Superior temporal gyrus (tissue), 1 donor: Measurements from ENCODE around the gene THAP5.

Experiments used
- DNase-seq: peaks from one replicate; pipeline ENCODE4 v3.0.0-alpha.2; 2016; ENCODE audit errors: extremely low spot score

The THAP5 gene

GRCh38 chr7:108533712-108534111 is 35.8 kb downstream of the THAP5 start:
- no peak for DNase-seq

- no peak for DNase-seq
These were observed 40.2 kb downstream of the THAP5 start for GRCh38 chr7:108529341-108529740.

GRCh38 chr7:108528183-108528712 is 41.3 kb downstream of the THAP5 start:
- DNase-seq, result no peak

- DNase-seq, result no peak
These were observed 42.8 kb downstream of the THAP5 start for GRCh38 chr7:108526768-108527017.

- DNase-seq, result peak; percentile 99
These were observed 43.3 kb downstream of the THAP5 start, which contains the start of gene PNPLA8 for GRCh38 chr7:108525985-108526767. PNPLA8 (minus strand) TSS chr7:108526135; CDS start chr7:108515491, 10,644 bp downstream.

- DNase-seq, result peak; percentile 41
These were observed 44.0 kb downstream of the THAP5 start for GRCh38 chr7:108525327-108525984.

GRCh38 chr7:108522780-108523179 is 46.7 kb downstream of the THAP5 start:
- no peak for DNase-seq

GRCh38 chr7:108517951-108518350 is 51.6 kb downstream of the THAP5 start:
- no peak for DNase-seq

- no peak for DNase-seq
These were observed 53.9 kb downstream of the THAP5 start for GRCh38 chr7:108515630-108516029.

- DNase-seq, result no peak
These were observed 54.5 kb downstream of the THAP5 start for GRCh38 chr7:108515013-108515412.
